Upper lobe of left lung (tissue), 4 donors: ENCODE measurements around the gene RPUSD4.

Experiments used
- EP300 ChIP-seq, 4 donors: sonication (generic); formaldehyde crosslinking; IDR thresholded peaks; one replicate each; pipeline ENCODE4 v1.5.1; 2017; ENCODE audit warnings: antibody characterized with exemption in 4 of 4, control low read depth in 2 of 4
- POLR2A ChIP-seq, 4 donors: fragments of 450-650 bp; IDR thresholded peaks; one replicate each; pipeline ENCODE4 v1.5.1; 2016 to 2017; ENCODE audit warnings: antibody characterized with exemption in 4 of 4, mild to moderate bottlenecking in 2 of 4
- POLR2AphosphoS5 ChIP-seq, 2 donors: sonication (generic); formaldehyde crosslinking; IDR thresholded peaks; one replicate each; pipeline ENCODE4 v1.5.1; 2017; ENCODE audit warnings: antibody characterized with exemption in 2 of 2
- TF ChIP-seq, protein P1 (sequence below), 6 experiments: fragments of 450-650 bp in 4 of 6; fragments of 200-600 bp in 2 of 6; sonication (generic) in 2 of 6; IDR thresholded peaks; one replicate each; pipeline ENCODE4 v1.5.1; 2016 to 2019; ENCODE audit warnings: antibody characterized with exemption in 6 of 6

DNA sequence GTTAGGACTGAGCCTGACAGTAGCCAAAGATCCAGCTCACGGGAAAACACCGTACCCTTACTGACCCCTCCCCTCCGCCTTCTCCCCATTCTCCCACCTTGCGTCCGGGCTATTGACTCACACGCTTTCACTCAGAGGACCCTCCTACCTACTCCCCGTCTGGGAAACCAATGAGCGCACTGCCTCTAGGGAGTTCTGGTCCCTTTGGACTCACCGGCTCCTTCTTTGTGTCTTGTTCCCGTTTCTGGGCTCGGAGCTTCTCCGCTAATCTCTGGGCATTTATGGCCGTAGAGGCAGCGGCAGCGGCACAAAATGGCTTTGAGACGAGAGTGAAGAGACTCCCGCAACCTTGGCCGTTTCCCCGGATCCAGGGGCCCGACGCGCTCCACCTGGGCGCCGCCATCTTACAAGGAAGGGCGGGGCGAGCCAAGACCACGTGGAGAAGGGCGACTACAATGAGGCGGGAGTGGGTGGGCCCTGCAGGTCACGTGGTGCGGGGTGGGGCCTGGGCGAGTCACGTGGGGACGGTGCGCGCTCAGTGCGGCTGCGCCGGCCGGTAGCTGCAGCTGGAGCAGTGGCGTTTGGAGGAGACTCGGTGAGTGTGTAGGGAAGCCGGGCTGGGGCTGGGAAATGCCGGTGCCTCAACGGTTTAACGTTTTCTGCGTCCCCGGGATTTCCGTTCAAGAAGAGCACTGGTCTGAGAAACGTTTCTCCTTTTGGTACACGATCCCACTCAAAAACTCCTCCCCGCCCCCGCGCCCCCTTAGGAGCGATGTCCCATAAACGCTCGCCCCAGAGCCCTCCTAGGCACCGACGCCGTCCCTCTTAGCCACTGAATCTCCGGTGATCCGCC, at the start of gene RPUSD4, which contains the start of gene FAM118B:
- TF ChIP-seq, protein P1, sequence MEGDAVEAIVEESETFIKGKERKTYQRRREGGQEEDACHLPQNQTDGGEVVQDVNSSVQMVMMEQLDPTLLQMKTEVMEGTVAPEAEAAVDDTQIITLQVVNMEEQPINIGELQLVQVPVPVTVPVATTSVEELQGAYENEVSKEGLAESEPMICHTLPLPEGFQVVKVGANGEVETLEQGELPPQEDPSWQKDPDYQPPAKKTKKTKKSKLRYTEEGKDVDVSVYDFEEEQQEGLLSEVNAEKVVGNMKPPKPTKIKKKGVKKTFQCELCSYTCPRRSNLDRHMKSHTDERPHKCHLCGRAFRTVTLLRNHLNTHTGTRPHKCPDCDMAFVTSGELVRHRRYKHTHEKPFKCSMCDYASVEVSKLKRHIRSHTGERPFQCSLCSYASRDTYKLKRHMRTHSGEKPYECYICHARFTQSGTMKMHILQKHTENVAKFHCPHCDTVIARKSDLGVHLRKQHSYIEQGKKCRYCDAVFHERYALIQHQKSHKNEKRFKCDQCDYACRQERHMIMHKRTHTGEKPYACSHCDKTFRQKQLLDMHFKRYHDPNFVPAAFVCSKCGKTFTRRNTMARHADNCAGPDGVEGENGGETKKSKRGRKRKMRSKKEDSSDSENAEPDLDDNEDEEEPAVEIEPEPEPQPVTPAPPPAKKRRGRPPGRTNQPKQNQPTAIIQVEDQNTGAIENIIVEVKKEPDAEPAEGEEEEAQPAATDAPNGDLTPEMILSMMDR (IDR thresholded peaks at IDR 0.05) = no peak
- TF ChIP-seq POLR2AphosphoS5 (IDR thresholded peaks at IDR 0.05) (peak; percentile 79 to 92), POLR2A (IDR thresholded peaks at IDR 0.05) (peak in 3 of 4 donors; percentile 53 to 91 (median 85)), EP300 (IDR thresholded peaks at IDR 0.05) (peak in 1 of 4 donors; percentile 57)
